ENCODE measurements around the gene TTLL5. TPM values are rescaled to one million over a fixed set of nuclear protein-coding genes. Genes with fewer than 3 reads are reported as not detected.

The TTLL5 gene
- total RNA-seq, 1 donor from 2014 or later: 43.1 TPM

DNA sequence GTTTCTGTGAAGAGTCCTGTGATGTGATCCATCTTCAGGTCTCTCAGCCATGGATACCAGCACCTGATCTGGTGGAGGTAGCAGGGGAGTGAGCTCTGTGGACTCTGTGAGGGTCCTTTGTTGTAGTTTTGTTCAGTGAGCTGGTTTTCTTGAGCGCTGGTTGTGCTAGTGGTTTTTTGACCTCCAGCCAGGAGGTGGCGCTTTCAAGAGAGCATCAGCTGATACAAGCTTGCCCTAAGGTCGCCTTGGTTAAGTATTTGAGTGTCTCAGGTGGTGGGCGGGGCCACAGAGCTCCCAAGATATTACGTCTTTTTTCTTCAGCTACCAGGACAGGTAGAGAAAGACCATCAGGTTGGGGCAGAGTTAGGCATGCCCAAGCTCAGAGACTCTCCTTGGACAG lies 139.7 kb downstream of the TTLL5 start:
- peaks cover 4% of the 10 kb centered on the region for H3K9me3 Mint-ChIP-seq (ENCODE audit: unreplicated experiment)
- peaks cover 32% of the 10 kb centered on the region for H3K36me3 Mint-ChIP-seq (ENCODE audit: unreplicated experiment)
- H3K27ac Mint-ChIP-seq (ENCODE audit: unreplicated experiment): no peak overlapping the region
- no peak for DNase-seq
- no peak overlapping the region for H3K4me3 Mint-ChIP-seq (ENCODE audit: unreplicated experiment)
- TF ChIP-seq, protein P1, sequence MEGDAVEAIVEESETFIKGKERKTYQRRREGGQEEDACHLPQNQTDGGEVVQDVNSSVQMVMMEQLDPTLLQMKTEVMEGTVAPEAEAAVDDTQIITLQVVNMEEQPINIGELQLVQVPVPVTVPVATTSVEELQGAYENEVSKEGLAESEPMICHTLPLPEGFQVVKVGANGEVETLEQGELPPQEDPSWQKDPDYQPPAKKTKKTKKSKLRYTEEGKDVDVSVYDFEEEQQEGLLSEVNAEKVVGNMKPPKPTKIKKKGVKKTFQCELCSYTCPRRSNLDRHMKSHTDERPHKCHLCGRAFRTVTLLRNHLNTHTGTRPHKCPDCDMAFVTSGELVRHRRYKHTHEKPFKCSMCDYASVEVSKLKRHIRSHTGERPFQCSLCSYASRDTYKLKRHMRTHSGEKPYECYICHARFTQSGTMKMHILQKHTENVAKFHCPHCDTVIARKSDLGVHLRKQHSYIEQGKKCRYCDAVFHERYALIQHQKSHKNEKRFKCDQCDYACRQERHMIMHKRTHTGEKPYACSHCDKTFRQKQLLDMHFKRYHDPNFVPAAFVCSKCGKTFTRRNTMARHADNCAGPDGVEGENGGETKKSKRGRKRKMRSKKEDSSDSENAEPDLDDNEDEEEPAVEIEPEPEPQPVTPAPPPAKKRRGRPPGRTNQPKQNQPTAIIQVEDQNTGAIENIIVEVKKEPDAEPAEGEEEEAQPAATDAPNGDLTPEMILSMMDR (IDR thresholded peaks at IDR 0.05; ENCODE audit: partially characterized antibody, unreplicated experiment): no peak
- peaks cover 8% of the 10 kb centered on the region for H3K4me1 Mint-ChIP-seq (ENCODE audit: low read depth, unreplicated experiment)
- H3K27me3 Mint-ChIP-seq (ENCODE audit: unreplicated experiment): no peaks in the 10 kb centered on the region

DNA sequence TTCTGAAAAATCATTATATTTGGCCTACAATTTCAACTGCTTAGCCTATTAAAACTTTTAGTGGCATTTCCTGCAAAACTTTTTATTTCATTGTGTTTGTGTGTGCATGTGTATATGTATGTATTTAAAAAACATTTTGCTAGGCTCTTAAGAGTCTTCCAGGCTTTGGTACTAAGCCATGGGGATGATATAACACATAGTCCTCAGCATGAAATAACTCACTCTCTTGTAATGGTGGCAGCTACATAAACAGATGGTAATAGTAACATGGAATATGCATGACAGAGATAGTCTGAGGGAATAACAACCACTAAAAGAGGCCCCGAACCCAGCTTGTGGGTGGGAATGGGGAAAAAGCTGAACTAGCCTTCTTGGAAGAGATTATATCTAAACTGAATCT lies 141.4 kb downstream of the TTLL5 start:
- Mint-ChIP-seq H3K9me3 (ENCODE audit: unreplicated experiment) (peaks cover 4% of the 10 kb centered on the region), H3K4me3 (ENCODE audit: unreplicated experiment) (no peak overlapping the region), H3K4me1 (ENCODE audit: low read depth, unreplicated experiment) (peaks cover 8% of the 10 kb centered on the region), H3K27me3 (ENCODE audit: unreplicated experiment) (no peaks in the 10 kb centered on the region), H3K36me3 (ENCODE audit: unreplicated experiment) (peaks cover 24% of the 10 kb centered on the region), H3K27ac (ENCODE audit: unreplicated experiment) (no peak overlapping the region)
- TF ChIP-seq, protein P1 (IDR thresholded peaks at IDR 0.05; ENCODE audit: partially characterized antibody, unreplicated experiment): no peak
- DNase-seq: no peak

DNA sequence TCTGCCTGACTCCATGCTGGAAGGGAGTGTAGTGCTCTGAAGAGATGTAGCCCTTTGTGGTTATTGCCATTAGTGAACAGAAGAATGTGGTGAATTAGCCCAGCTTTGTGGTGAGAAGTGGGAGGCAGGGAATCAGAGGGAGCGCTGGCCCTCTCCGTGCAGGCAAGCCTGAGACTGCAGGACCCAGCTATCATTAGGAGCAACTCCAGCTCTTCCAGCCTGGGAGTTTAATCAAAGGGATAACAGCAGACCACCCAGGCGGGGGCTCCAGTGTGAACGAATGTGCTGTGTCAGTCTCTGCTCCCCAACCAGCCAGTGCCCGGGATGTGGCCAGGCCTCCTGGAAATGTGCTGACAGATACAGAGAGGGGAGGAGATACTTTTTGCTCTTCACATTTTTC lies 142.7 kb downstream of the TTLL5 start:
- H3K27me3 Mint-ChIP-seq (ENCODE audit: unreplicated experiment): no peaks in the 10 kb centered on the region
- peaks cover 4% of the 10 kb centered on the region for H3K9me3 Mint-ChIP-seq (ENCODE audit: unreplicated experiment)
- TF ChIP-seq, protein P1 (IDR thresholded peaks at IDR 0.05; ENCODE audit: partially characterized antibody, unreplicated experiment): no peak
- DNase-seq: no peak
- H3K36me3 Mint-ChIP-seq (ENCODE audit: unreplicated experiment): peaks cover 13% of the 10 kb centered on the region
- H3K27ac Mint-ChIP-seq (ENCODE audit: unreplicated experiment): no peak overlapping the region
- no peak overlapping the region for H3K4me3 Mint-ChIP-seq (ENCODE audit: unreplicated experiment)
- H3K4me1 Mint-ChIP-seq (ENCODE audit: low read depth, unreplicated experiment): peaks cover 8% of the 10 kb centered on the region

DNA sequence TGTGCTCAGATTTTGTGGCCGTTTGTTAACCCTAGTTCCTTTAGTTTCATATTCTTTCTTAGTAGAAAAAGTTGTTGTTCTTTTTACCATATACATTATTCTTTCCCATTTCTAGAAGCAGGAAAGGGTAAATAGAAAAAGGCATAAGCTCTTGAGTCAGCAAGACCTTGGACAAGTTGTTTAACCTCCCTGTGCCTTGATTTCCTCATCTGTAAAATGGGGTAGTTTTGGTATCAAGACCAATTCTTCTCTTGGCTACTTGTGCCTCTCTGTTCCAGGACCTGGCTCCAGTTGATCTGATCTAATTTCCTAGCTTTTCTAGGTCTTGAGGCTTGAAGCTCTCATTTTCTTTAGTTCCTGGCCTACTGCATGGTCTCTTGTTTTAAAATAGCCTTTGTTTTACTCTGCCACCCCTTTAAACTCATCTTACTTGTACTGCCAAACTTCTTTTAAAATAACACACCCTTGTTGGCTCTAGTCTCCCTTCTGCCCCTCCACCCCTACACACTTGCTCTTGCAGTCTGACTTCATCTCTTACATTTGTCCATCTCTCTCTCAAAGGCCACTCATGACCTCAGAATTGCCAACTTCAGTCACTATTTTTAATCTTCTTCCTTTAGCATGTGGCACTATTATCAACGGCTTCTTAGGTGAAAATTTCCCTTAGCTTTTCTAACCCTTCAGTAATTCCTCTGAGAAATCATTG lies 143.7 kb downstream of the TTLL5 start:
- Mint-ChIP-seq H3K9me3 (ENCODE audit: unreplicated experiment) (peaks cover 3% of the 10 kb centered on the region), H3K36me3 (ENCODE audit: unreplicated experiment) (peaks cover 6% of the 10 kb centered on the region), H3K4me3 (ENCODE audit: unreplicated experiment) (no peak overlapping the region), H3K27me3 (ENCODE audit: unreplicated experiment) (no peaks in the 10 kb centered on the region), H3K4me1 (ENCODE audit: low read depth, unreplicated experiment) (peaks cover 8% of the 10 kb centered on the region), H3K27ac (ENCODE audit: unreplicated experiment) (no peak overlapping the region)
- no peak for DNase-seq
- TF ChIP-seq, protein P1 (IDR thresholded peaks at IDR 0.05; ENCODE audit: partially characterized antibody, unreplicated experiment): no peak

DNA sequence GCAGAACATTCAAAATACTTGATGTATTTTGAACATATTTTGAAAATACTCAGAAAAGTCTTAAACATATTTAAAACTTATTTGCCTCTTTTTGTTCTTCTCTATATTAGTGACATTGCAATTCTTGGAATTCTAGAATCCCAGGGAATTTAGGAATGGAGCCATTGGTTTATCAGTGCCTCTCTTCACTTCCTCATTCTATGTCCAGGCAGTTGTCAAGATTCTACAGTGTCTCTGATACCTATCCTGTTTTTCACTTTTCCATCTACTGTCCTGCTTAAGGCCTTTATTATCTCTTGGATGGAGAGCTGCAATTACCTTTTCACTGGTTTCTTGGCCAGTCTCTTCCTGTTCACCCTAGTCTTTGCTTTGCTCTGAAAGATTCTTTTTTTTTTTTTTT lies 144.6 kb downstream of the TTLL5 start:
- H3K9me3 Mint-ChIP-seq (ENCODE audit: unreplicated experiment): no peaks in the 10 kb centered on the region
- TF ChIP-seq, protein P1 (IDR thresholded peaks at IDR 0.05; ENCODE audit: partially characterized antibody, unreplicated experiment): no peak
- DNase-seq: no peak

More for the DNA sequence above, 144.6 kb downstream of the TTLL5 start:
- H3K36me3 Mint-ChIP-seq (ENCODE audit: unreplicated experiment): no peaks in the 10 kb centered on the region
- no peak overlapping the region for H3K4me3 Mint-ChIP-seq (ENCODE audit: unreplicated experiment)
- H3K27ac Mint-ChIP-seq (ENCODE audit: unreplicated experiment): no peak overlapping the region
- H3K27me3 Mint-ChIP-seq (ENCODE audit: unreplicated experiment): no peaks in the 10 kb centered on the region
- peaks cover 8% of the 10 kb centered on the region for H3K4me1 Mint-ChIP-seq (ENCODE audit: low read depth, unreplicated experiment)
